HG03280 (cell line): Measurements from ENCODE around the gene ANKRD53.
A peak's percentile ranks its signal among the peaks of the same experiment; 100 is the strongest.
"Not testable (repeated sequence)": the region's sequence is repeated elsewhere in the genome, so short reads cannot be mapped to it uniquely, and the experiment has no call there.

Source experiments
- ATAC-seq: cut with Tn5 transposase; IDR thresholded peaks from one replicate; pipeline ENCODE4 v1.9.1; 2021; ENCODE audit warnings: mild to moderate bottlenecking, moderate library complexity; ENCODE audit not compliant: unreplicated experiment

ANKRD53 gene

DNA sequence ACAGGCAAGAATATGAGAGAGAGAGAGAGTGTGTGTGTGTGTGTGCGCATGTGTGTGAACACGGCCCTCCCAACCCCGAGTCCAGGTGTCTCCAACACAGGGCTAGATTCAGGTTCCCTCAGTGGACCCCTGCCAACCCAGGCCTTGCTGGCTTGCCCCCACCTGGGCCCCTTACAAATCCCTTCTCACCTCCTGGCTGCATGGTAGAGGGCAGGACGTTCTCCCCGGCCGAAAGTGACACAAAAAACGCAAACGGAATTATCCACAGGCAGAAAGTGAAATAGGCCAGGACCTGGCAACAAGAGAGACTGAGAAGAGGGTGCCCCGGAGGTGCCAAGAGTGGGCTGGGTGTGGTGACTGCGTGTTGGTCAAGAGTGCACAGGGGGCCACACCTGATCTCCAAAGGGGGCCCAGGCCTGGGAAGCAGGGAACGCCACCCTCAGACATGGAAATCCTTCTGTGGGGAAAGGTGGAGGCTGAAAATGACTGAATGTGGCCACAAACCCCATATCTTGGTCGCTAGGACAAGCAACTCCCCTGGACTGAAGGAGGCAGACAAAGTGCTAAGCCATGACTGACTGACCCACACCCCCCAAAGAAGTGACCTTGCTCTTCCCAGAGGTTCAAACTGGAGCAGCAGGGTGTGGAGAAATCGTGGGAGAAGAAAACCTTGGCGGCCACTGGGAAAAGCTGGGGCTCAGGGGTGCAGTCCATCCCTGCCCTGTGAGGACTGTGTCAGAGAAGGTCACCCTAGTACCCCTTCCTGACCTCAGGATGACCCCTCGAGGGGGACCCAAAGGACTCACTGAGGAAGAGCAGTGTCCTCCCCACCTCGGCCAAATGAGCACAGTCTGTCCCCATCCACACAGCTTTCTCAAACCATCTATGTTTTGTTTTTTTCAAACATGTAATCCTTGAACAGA is 10.6 kb downstream of the ANKRD53 start:
- no peak for ATAC-seq

- no peak for ATAC-seq
Measured at GRCh38 chr2:70990216-70990615, 11.8 kb downstream of the ANKRD53 start.

DNA sequence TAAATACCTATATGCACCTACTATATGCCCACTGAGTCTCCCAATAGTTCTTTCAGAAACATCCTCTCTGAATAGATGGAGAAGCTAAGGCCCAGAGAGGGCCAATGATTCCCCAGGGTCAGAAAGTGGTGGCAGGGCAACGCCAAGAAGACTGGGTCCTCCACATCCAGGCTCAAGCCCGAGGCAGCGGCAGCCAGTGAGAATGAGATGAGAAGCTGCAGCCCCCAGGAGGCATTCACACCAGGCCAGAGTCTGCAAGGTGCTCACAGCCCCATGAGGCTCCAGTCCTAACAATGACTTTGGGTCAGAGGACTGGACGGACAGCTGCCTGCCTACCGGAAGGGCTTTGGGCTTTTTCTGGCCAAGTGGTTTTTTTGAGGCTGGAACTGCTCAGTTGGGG is 12.7 kb downstream of the ANKRD53 start:
- ATAC-seq: no peak

- no peak for ATAC-seq
Measured at GRCh38 chr2:70991742-70992141, 13.3 kb downstream of the ANKRD53 start.

- no peak for ATAC-seq
Measured at GRCh38 chr2:70992945-70993853, 14.8 kb downstream of the ANKRD53 start.

- ATAC-seq: peak; percentile 27
Measured at GRCh38 chr2:70994009-70994698, 15.7 kb downstream of the ANKRD53 start.

- ATAC-seq: peak; percentile 97
Measured at GRCh38 chr2:70994699-70995425, 16.4 kb downstream of the ANKRD53 start, which contains the start of gene TEX261. Gene TEX261 (minus strand): TSS chr2:70994873. CDS start chr2:70994757, 116 bp downstream.

GRCh38 chr2:70995426-70995729 is 16.9 kb downstream of the ANKRD53 start:
- peak; percentile 42 for ATAC-seq

GRCh38 chr2:70998885-70999284 is 20.5 kb downstream of the ANKRD53 start:
- ATAC-seq: not testable (repeated sequence)

DNA sequence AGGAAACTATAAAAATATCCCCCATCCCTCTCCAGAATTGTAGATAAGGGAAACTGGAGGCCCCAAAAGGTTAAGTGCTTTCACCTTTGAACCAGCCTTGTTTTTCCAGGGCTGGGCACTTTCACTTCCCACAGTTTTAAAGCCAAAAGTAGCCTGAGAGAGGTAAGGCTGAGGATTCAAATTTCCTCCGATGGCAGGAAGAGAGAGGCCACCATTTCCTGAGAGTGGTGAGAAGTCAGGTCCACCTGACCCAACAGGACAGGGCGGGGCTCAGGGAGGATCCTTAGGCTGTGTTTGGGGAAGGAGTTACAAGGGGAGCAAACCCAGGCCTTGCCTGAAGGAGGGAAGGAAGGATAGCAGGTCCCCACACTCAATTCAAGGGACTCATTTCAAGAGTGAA is 20.9 kb downstream of the ANKRD53 start:
- no peak for ATAC-seq

GRCh38 chr2:70999931-71000330 is 21.5 kb downstream of the ANKRD53 start:
- not testable (repeated sequence) for ATAC-seq

DNA sequence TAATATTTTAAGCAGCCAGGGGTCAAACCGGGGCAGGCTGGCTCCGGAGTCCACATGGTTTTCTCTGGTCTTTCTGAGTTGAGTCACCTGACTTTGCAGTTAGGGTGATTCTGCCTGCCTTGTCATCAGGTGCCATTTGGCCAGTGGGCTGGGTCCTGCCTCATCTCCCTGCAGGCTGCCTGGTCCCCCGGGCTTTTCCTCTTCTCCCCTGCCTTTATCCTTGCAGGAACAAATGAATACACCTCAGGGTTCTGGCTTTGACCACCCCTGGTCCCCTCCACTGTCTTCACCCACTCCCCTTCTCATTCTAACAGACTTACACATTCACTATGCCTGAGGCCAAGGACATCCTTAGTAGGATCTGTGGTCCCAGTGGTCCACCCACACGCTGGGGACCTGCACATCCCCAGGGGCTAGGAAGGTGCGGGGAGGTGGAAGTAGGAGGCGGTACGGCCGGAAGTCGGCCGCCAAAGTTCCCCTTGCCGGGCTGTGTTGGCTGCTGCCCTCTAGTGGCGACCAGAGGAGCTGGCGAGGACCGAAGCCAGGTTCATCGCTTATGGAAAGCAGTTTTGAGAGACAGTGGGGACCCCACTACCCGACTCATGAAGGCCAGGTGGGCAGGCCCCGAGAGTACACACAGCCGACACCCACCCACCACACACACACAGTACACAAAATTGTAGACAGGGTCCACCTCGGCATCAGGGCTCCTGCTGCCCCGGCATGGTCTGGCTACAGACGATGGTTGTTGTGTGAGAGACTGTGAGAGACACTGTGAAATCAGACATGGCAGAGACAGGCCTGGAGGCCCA is 22.6 kb downstream of the ANKRD53 start:
- ATAC-seq: peak; percentile 94

DNA sequence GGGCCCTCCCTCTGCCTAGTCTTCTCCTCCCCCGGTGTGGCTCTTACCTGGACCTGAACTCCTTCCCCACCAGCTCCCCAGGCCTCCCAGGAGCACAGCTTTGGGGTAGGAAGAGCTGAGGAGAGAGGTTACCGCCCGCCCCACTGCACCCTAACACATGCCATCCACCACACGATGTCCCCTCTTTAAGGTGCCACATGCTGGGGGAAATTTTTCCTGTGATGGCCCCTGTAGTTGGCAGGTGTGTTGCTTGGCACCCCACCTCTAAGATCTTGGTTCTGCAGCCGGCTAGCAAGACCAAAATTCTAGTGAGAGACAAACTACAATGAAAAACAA is 23.1 kb downstream of the ANKRD53 start:
- no peak for ATAC-seq

DNA sequence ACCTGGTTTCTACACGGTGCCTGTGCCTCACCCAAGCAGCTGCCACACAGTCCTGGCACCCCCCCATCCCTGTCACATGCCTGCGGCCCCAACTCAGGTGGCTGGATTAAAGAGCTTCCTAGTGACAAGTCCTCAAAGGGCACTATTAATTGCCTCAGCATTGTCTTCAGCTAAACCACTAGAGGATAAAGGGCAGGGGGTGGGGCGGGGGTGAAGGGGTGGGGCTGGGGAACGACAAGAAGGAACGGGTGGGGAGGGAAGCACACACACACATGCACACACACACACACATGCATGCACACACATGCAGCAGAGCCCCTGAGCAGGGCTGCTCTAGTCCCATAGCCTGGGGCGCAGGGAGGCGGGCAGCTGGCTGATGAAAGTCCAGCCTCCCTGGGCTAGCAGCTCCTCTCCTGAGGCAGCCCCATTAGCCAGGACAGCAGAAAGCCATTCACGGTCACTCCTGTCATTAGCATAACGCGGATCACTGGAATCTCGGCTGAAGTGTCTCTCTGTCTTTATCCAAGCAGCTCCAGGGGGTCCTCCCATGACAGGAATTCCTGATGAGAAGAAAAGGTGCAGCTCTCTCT is 23.6 kb downstream of the ANKRD53 start:
- ATAC-seq: no peak

DNA sequence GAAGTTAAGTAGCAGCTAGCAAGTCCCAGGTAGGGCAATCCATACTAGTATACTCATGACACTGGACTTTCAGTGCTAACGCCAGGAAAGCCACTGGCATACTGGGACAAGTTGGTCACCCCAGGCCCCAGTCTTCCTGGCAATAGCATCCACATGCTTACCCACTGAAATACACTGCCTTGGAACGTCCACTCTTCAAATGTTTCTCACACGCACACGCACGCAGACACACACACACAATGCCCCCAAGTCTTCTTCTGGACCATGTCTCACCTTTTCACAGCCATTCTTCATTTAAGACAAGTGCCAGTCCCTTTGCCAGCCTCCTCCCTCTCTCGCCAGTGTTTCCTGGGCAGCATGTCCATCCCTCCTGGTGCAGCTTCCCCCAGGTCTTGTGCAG is 25.0 kb downstream of the ANKRD53 start:
- ATAC-seq: no peak

GRCh38 chr2:71003966-71004755 is 25.7 kb downstream of the ANKRD53 start:
- no peak for ATAC-seq

- ATAC-seq: no peak
Measured at GRCh38 chr2:71004857-71005256, 26.4 kb downstream of the ANKRD53 start.
